ENCODE results near the gene COL4A1. TPM values are rescaled to one million over a fixed set of nuclear protein-coding genes. Genes with fewer than 3 reads are reported as not detected.

The COL4A1 gene
- total RNA-seq, 1 donor from 2014 or later = 5,210 TPM

GRCh38 chr13:110261166-110262081 lies 45.5 kb downstream of the COL4A1 start:
- H3K4me3 Mint-ChIP-seq (ENCODE audit: unreplicated experiment) = no peak overlapping the region
- TF ChIP-seq CTCF (IDR thresholded peaks at IDR 0.05) = no peak
- no peaks in the 10 kb centered on the region for H3K27me3 Mint-ChIP-seq (ENCODE audit: low read depth)
- no peaks in the 10 kb centered on the region for H3K9me3 Mint-ChIP-seq (ENCODE audit: low read depth)
- peaks cover 19% of the 10 kb centered on the region for H3K36me3 Mint-ChIP-seq (ENCODE audit: low read depth)
- DNase-seq (ENCODE audit: low spot score) = no peak
- peak overlapping the region; percentile 84 for H3K27ac Mint-ChIP-seq (ENCODE audit: unreplicated experiment)
- H3K4me1 Mint-ChIP-seq (ENCODE audit: low read depth) = peaks cover 90% of the 10 kb centered on the region

- Mint-ChIP-seq H3K4me1 (ENCODE audit: low read depth) (peaks cover 87% of the 10 kb centered on the region), H3K27ac (ENCODE audit: unreplicated experiment) (peak overlapping the region; percentile 19), H3K27me3 (ENCODE audit: low read depth) (no peaks in the 10 kb centered on the region), H3K36me3 (ENCODE audit: low read depth) (peaks cover 23% of the 10 kb centered on the region), H3K4me3 (ENCODE audit: unreplicated experiment) (no peak overlapping the region), H3K9me3 (ENCODE audit: low read depth) (no peaks in the 10 kb centered on the region)
- TF ChIP-seq CTCF (IDR thresholded peaks at IDR 0.05) = no peak
- DNase-seq (ENCODE audit: low spot score) = no peak
These were observed 47.3 kb downstream of the COL4A1 start for GRCh38 chr13:110259651-110260050.

- H3K9me3 Mint-ChIP-seq (ENCODE audit: low read depth) = no peaks in the 10 kb centered on the region
- peaks cover 25% of the 10 kb centered on the region for H3K36me3 Mint-ChIP-seq (ENCODE audit: low read depth)
- H3K4me3 Mint-ChIP-seq (ENCODE audit: unreplicated experiment) = no peak overlapping the region
- peak overlapping the region; percentile 85 for H3K27ac Mint-ChIP-seq (ENCODE audit: unreplicated experiment)
- DNase-seq (ENCODE audit: low spot score) = no peak
- no peak for TF ChIP-seq CTCF (IDR thresholded peaks at IDR 0.05)
- peaks cover 87% of the 10 kb centered on the region for H3K4me1 Mint-ChIP-seq (ENCODE audit: low read depth)
- H3K27me3 Mint-ChIP-seq (ENCODE audit: low read depth) = no peaks in the 10 kb centered on the region
These were observed 47.9 kb downstream of the COL4A1 start for GRCh38 chr13:110258876-110259631.

- Mint-ChIP-seq H3K4me1 (ENCODE audit: low read depth) (peaks cover 74% of the 10 kb centered on the region), H3K27ac (ENCODE audit: unreplicated experiment) (peak overlapping the region; percentile 62), H3K27me3 (ENCODE audit: low read depth) (no peaks in the 10 kb centered on the region), H3K36me3 (ENCODE audit: low read depth) (peaks cover 23% of the 10 kb centered on the region), H3K9me3 (ENCODE audit: low read depth) (no peaks in the 10 kb centered on the region), H3K4me3 (ENCODE audit: unreplicated experiment) (no peak overlapping the region)
- TF ChIP-seq CTCF (IDR thresholded peaks at IDR 0.05) = no peak
- no peak for DNase-seq (ENCODE audit: low spot score)
These were observed 49.5 kb downstream of the COL4A1 start for GRCh38 chr13:110257408-110257807.

GRCh38 chr13:110256126-110256905 lies 50.6 kb downstream of the COL4A1 start:
- H3K27me3 Mint-ChIP-seq (ENCODE audit: low read depth) = no peaks in the 10 kb centered on the region
- no peaks in the 10 kb centered on the region for H3K9me3 Mint-ChIP-seq (ENCODE audit: low read depth)
- H3K36me3 Mint-ChIP-seq (ENCODE audit: low read depth) = peaks cover 21% of the 10 kb centered on the region
- no peak overlapping the region for H3K4me3 Mint-ChIP-seq (ENCODE audit: unreplicated experiment)
- peak overlapping the region; percentile 62 for H3K27ac Mint-ChIP-seq (ENCODE audit: unreplicated experiment)
- TF ChIP-seq CTCF (IDR thresholded peaks at IDR 0.05) = no peak
- DNase-seq (ENCODE audit: low spot score) = no peak
- H3K4me1 Mint-ChIP-seq (ENCODE audit: low read depth) = peaks cover 68% of the 10 kb centered on the region

Data from chondrocyte (in vitro differentiated cells).